Endometrial microvascular endothelial cells (primary cell): ENCODE measurements around the gene SEL1L3. TPM values are rescaled to one million over a fixed set of nuclear protein-coding genes. Genes with fewer than 3 reads are reported as not detected.

Experiments
- in situ Hi-C: cut with HindIII; loops from 2 replicates; pipeline ENCODE4 v1.10.0; 2017; ENCODE audit warnings: low sequenced_read_pairs, low pct_unique_long_range_greater_than_20kb; ENCODE audit errors: inconsistent ontology term
- total RNA-seq: library from RNA; depleted of rRNA; stranded (reverse); fragments of >200 nt; gene quantifications from one replicate; pipeline ENCODE4 v1.2.3, GENCODE V29; 2015; ENCODE audit errors: inconsistent ontology term

SEL1L3 gene
- total RNA-seq, 1 donor from 2014 or later, result 58.4 TPM

GRCh38 chr4:25770847-25771246 lies 91.9 kb downstream of the SEL1L3 start:
- in situ Hi-C loops, result no loop called here

- in situ Hi-C loops, result no loop called here
These were observed 93.5 kb downstream of the SEL1L3 start for GRCh38 chr4:25769251-25769650.

DNA sequence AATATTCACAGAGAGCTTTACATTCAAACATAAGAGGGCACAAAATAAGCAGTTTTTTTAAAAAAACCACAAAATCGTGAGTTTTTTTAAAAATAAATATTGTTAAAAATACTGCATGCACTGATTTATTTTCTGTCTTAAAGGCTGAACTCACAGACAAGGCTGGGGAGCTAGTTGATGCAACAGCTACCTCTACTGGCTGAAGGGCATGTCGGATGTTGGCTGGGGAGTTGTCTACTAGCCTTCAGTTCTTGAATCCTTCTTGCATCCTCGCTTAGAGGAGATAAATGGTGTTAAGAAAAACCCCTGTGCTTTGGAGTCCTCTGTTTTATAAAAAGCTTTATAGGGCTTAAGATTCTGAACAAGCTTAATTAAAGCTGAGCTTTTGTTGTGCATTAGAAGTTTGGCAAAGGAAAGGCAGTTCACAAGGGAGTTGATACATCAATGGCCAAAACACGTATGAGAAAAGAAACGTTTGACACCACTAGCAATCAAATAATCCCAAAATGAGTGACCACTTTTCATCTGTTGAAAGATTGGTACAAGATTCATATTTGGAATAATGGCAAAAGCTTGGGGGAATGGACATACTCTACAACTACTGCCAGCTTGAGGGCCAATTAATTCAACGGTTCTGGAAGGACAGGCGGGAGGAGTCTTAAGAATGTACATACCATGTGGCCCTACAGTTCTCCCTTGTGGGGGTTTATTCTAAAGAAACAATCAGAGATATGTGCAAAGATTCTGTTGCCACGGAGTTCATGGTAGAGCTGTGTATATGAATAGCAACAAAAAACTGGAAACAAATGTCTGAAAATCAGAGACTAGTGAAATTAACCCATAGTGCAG lies 94.7 kb downstream of the SEL1L3 start:
- in situ Hi-C loops, result no loop called here

DNA sequence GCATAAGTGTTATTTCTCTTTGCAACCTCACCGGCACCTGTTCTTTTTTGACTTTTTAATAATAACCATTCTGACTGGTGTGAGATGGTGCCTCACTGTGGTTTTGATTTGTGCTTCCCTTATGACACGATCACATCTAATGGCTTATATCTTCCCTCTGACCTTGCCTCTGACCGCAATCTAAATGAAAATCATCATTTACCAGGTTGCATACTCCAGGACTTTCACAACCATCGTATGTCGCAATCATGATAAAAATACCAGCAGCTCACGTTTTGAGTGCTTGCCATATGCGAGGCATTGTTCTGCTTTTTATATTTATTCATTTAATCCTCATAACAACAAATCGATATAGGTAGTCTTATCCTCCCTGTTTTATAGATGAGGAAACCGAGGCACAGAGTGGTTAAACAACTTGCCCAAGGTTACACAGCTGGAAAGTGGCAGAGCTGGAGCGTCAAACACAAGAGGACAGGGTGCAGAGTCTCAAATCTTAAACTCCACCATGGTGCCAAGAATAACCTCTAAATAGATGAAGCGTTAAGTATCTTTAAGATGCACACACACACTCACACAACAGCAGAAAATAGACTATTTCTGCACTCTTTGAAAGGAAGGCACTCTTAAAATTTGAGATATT lies 102.2 kb downstream of the SEL1L3 start:
- in situ Hi-C loops, result no loop called here

GRCh38 chr4:25760048-25760447 lies 102.7 kb downstream of the SEL1L3 start:
- in situ Hi-C loops, result no loop called here

DNA sequence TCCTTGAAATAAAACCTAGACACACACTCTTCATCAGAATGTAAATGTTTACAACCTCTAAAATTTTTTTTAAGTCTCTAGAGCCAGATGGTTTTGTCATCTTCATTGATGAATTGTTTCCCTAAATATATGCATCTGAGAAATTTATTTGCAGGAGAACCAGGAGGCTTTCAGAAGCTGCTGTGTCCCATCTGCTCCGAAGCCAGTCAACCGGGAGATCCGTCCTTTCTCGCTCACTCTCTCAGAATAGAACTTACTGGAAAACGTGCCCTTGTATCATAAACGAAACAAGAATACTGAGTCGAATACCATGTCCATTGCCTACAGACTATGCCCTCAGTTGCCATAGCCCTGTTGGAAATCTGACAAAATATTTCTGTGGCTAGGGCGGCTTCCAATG lies 103.7 kb downstream of the SEL1L3 start:
- in situ Hi-C loops, result no loop called here

DNA sequence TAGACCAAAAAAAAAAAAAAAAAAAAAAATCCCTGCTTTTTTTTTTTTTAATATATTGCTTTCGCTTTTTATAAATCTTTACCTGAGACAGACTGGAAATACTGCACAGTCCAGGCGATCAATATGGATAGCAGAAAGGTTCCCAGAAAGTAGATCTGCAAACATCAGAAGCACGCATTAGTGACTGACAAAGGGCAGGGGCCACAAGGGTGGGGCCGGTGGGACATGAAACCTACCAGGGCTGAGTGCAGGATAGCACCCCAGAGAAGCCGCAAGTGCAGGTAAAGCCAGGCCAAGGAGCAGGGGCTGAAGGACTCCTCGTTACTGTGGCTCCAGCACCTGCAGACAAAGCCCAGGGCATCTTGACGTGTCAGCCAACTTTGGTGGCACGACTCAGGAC lies 105.3 kb downstream of the SEL1L3 start:
- in situ Hi-C loops, result no loop called here

DNA sequence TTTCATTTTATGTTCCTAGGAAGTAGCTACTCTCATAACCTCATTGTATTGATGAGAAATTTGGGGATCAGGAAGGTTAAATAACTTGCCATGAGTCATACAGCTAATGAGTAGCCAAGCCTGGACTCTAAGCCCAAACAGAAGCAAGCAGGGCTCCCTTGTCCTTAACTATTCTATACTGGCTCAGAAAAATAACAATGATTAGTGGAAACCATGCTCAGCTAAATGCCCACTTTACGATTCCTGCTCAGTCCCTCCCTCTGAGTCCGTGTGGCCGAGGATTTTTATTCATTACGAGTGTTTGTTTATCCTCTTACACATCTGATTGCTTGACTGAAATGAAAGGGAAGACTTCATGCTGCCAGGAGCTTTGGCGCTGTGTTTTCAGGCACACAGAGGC lies 106.3 kb downstream of the SEL1L3 start:
- in situ Hi-C loops, result no loop called here

GRCh38 chr4:25755911-25756310 lies 106.9 kb downstream of the SEL1L3 start:
- in situ Hi-C loops, result no loop called here

DNA sequence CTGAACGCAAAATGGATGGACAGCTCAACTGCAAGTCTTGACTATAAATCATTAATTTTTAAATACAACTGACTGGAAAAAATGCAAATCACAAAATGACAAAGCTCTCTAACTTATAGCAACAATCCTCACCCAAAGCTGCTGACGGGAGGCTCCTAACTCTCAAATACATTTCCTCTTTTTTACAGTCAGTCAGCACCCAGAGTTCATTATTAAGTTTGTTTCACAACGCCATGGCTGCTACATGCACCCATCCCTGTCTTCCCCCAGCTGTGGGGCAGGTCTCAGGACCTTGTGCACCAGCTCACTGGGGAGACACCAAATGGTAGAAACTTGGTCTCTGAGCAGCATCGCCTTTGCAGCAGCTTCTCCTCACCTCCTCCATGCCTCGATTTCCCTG lies 109.5 kb downstream of the SEL1L3 start:
- in situ Hi-C loops, result no loop called here

DNA sequence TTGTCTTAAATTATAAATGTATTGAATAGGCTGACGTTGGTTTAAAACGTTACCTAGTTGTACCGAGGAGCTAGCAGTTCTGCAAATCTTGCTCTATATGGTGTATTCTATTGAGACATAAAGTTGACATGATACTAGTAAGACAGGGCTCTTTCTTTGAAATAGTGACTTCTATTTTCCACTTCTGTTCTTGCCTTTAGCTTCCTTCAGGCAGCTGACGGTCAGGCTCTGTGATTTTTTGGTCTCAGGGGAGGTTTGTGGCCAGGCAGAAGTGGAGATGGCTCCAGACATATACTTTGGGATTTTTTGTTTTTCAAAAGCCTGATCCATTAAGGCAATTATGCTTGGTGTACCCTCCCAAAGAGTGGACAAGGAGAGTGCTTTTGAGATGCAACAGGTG lies 111.9 kb downstream of the SEL1L3 start:
- in situ Hi-C loops, result no loop called here

GRCh38 chr4:25749150-25749794 lies 113.5 kb downstream of the SEL1L3 start:
- in situ Hi-C loops, result no loop called here

GRCh38 chr4:25743971-25744370 lies 118.8 kb downstream of the SEL1L3 start:
- in situ Hi-C loops, result no loop called here

GRCh38 chr4:25729564-25729963 lies 133.2 kb downstream of the SEL1L3 start:
- in situ Hi-C loops, result no loop called here

GRCh38 chr4:25728886-25729285 lies 133.9 kb downstream of the SEL1L3 start:
- in situ Hi-C loops, result no loop called here

DNA sequence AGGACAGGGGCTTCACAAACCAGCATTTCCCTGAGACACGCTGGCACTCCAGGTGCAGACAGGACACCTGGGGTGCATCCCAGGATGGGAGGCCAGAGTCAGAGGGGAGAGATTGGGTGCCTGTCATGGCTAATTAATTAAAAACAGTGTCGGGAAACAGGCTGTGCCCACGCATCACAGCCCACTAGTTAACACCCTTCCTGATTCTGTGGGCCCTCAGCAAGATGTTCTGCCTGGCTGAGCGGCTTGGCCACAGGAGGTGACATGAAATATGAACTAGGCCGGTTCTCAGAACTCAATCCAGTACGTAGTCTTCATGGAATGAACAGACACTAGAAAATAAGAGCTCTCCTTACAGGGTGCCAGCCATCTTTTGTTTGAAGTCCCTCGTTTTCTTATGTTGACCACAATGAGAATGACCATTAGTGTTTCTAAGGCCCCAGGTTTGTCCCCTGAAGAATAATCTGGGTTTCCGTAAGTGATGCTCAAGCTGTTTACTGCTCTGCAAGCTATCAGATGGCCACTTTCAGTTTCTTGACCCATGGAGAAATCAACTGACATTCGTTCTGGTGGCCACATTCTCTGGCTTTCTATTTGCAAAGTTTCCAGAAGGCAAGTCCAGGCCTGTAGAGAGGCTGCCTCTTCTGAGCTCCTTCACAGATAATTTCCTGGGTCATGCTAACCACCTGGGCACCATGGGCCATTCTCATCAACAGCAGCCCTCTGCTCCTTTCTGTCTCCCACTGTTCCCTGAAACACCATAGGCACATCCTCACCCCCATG lies 134.9 kb downstream of the SEL1L3 start:
- in situ Hi-C loops, result no loop called here

DNA sequence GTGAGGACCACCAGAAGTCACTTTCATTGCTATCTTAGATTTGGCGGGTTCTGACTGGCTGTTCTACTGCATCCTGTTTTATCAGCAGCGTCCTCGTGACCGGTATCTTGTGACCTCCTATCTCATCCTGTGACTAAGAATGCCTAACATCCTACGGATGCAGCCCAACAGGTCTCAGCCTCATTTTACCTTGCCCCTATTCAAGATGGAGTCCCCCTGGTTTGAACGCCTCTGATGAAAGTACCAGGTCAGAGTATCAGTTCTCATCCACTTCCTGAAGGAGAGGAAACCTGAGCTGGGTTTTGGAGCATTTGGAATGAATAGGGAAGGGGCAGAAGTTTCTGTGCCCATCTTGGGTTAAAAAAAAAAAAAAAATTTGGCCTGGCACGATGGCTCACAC lies 136.9 kb downstream of the SEL1L3 start:
- in situ Hi-C loops, result no loop called here

- in situ Hi-C loops, result no loop called here
These were observed 139.4 kb downstream of the SEL1L3 start for GRCh38 chr4:25723409-25723808.

- in situ Hi-C loops, result no loop called here
These were observed 139.8 kb downstream of the SEL1L3 start for GRCh38 chr4:25722964-25723363.
